IMR-90 (cell line): ENCODE results near the gene SLC38A4.

ENCODE experiments used
- CEBPB ChIP-seq: IDR thresholded peaks from 2 replicates; pipeline ENCODE4 v1.6.1; 2012; ENCODE audit warnings: low read depth, low read length, improper control_type of control experiment
- MAFK ChIP-seq: IDR thresholded peaks from 2 replicates; pipeline ENCODE4 v1.6.1; 2012; ENCODE audit warnings: low read depth, low read length, improper control_type of control experiment
- POLR2A ChIP-seq: IDR thresholded peaks from 2 replicates; pipeline ENCODE4 v1.6.1; 2012; ENCODE audit warnings: mild to moderate bottlenecking, low read depth, low read length
- SMC3 ChIP-seq: fragments of 150-350 bp; IDR thresholded peaks from 2 replicates; pipeline ENCODE4 v1.6.1; 2016; ENCODE audit warnings: low read depth, mild to moderate bottlenecking, antibody characterized with exemption, low read length, moderate library complexity
- TF ChIP-seq, protein P1 (sequence below): conservative IDR thresholded peaks from 2 replicates; pipeline ENCODE4 v1.5.1; 2012; ENCODE audit warnings: mild to moderate bottlenecking, low read depth, low read length, improper control_type of control experiment
- TF ChIP-seq, protein P2 (sequence below): fragments of 150-350 bp; IDR thresholded peaks from 2 replicates; pipeline ENCODE4 v1.6.1; 2016; ENCODE audit warnings: low read depth, mild to moderate bottlenecking, low read length, moderate library complexity, borderline replicate concordance

DNA sequence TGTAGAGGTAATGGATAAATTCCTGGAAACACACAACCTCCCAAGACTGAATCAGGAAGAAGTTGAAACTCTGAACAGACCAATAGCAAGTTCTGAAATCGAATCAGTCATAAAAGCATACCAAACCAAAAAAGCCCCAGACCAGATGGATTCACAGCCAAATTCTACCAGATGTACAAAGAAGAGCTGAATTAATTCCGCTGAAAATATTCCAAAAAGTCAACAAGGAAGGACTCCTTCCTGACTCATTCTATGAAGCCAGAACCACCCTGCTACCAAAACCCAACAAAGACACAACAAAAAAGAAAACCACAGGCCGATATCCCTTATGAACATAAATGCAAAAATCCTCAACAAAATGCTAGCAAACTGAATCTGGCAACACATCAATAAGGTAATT, 81.5 kb downstream of the SLC38A4 start:
- TF ChIP-seq, protein P1, sequence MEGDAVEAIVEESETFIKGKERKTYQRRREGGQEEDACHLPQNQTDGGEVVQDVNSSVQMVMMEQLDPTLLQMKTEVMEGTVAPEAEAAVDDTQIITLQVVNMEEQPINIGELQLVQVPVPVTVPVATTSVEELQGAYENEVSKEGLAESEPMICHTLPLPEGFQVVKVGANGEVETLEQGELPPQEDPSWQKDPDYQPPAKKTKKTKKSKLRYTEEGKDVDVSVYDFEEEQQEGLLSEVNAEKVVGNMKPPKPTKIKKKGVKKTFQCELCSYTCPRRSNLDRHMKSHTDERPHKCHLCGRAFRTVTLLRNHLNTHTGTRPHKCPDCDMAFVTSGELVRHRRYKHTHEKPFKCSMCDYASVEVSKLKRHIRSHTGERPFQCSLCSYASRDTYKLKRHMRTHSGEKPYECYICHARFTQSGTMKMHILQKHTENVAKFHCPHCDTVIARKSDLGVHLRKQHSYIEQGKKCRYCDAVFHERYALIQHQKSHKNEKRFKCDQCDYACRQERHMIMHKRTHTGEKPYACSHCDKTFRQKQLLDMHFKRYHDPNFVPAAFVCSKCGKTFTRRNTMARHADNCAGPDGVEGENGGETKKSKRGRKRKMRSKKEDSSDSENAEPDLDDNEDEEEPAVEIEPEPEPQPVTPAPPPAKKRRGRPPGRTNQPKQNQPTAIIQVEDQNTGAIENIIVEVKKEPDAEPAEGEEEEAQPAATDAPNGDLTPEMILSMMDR = no peak
- no peak for TF ChIP-seq POLR2A
- no peak for TF ChIP-seq MAFK
- TF ChIP-seq, protein P2, sequence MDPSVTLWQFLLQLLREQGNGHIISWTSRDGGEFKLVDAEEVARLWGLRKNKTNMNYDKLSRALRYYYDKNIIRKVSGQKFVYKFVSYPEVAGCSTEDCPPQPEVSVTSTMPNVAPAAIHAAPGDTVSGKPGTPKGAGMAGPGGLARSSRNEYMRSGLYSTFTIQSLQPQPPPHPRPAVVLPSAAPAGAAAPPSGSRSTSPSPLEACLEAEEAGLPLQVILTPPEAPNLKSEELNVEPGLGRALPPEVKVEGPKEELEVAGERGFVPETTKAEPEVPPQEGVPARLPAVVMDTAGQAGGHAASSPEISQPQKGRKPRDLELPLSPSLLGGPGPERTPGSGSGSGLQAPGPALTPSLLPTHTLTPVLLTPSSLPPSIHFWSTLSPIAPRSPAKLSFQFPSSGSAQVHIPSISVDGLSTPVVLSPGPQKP = no peak
- TF ChIP-seq CEBPB = no peak
- no peak for TF ChIP-seq SMC3
